Jurkat, Clone E6-1 (cell line): Measurements from ENCODE around the gene GPR26.

Experiments used
- DNase-seq: peaks from one replicate; pipeline ENCODE4 v3.0.0-alpha.2; 2011; ENCODE audit warnings: low read depth, low spot score
- H3K4me3 ChIP-seq: 2 replicates; pipeline ENCODE4 v1.5.1; 2011; ENCODE audit warnings: mild to moderate bottlenecking, low read length, control low read depth, moderate library complexity

GPR26 gene

DNA sequence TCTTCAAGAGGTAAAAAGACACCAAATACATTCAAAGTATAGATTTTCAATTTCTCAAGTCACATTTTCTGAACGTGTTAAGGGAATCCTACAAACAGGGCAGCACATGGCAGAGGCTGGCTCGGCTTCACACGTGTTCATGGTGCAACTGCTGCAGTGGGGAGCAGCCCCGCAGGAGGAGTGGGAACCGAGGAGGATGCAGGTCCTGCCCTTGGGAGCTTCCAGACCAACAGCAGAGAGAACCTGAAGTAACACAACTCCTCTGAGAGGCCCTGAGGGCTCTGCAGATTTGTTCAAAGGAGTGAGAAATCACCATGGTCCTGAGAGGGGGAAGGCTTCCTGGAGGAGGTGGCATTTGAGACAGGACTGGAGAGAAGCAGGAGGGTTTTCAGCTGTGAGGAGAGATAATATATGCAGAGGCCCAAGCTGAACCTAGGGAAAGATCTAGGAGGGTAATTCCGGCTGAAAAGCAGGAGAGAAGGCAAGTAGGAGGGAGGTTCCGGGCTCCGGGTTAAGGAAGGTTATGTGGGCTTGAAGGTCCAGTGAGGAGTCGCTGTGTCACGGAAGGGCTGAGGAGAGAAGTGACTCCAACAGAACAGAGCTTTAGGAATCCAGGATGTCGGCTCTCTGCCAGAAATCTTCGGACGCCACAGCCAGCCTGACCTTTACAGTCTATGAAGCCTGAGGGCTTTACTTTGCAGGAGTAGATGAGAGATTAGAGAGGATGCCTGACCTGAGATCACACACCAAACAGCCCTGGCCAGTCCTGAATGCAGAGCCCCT lies 77.5 kb downstream of the GPR26 start:
- H3K4me3 ChIP-seq, result no peak overlapping the region
- DNase-seq, result no peak

DNA sequence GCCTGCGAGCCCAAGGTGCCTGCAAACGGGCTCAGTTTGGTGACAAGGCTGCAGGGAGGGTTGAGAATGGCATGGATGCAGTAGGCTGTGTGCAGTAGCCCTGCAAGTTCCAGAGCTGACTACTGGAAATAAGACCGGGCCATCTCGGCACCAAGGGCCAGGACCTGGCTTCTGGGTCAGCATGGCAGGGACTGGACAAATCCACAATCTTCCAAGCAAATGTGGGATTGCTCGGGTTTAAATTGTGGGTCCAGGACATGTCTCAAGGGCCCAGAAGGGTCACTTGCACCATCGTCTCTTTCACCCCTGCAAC lies 78.0 kb downstream of the GPR26 start:
- DNase-seq, result no peak
- no peak overlapping the region for H3K4me3 ChIP-seq
